ENCODE measurements around the gene PPP1R10. TPM values are rescaled to one million over a fixed set of nuclear protein-coding genes. Genes with fewer than 3 reads are reported as not detected.
A peak's percentile ranks its signal among the peaks of the same experiment; 100 is the strongest.
"Not testable (repeated sequence)": the region's sequence is repeated elsewhere in the genome, so short reads cannot be mapped to it uniquely, and the experiment has no call there.

PPP1R10 gene
- total RNA-seq, result 10 to 100 TPM; 75.6 to 100.0 TPM

GRCh38 chr6:30616811-30617564, at the start of gene PPP1R10:
TSS of gene PPP1R10 (minus strand) at chr6:30617243. CDS start at chr6:30609944, 7,299 bp downstream.
- H3K9me3 Mint-ChIP-seq (ENCODE audit: low read depth), result no peaks in the 10 kb centered on the region
- intact Hi-C loops (cut with DNase I, micrococcal nuclease), result loop anchor here (1.0 to 10.0 kb wide), 24 partner anchors 9 to 1048 kb away; partner anchors contain the start of genes ABCF1 (in 2 of the 2), C6orf136 (in 2 of the 2), GNL1 (in 2 of the 2) and MDC1 (in 2 of the 2)
- CTCF ChIA-PET, result interaction anchor here (0.5 to 2.4 kb wide), 8 partner anchors 19 to 212 kb away, joined by 3 to 11 read pairs (median 4); partner anchors contain the start of gene DHX16

DNA sequence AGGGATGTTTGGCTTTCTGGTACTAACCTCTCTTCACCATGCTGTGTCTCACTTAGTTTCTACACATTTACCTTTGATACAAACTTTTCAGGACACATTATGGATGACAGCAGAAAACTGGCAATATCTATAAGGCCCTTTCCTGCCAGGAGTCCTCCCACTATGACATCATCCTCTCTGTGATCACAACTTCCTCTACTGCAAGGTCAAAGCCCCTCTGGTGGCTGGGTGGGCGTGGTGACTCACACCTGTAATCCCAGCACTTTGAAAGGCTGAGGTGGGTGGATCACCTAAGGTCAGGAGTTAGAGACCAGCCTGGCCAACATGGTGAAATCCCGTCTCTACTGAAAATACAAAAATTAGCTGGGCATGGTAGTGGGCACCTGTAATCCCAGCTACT, 49.3 kb upstream of the PPP1R10 start:
- POLR2A ChIA-PET; intact Hi-C loops (cut with DNase I, micrococcal nuclease): not testable (repeated sequence)
- peak; percentile 90 for ATAC-seq

More at GRCh38 chr6:30616811-30617564, at the start of gene PPP1R10:
- POLR2A ChIA-PET, result interaction anchor here (0.6 to 1.7 kb wide), 6 partner anchors 33 to 114 kb away, joined by 3 to 5 read pairs (median 4); partner anchors contain the start of genes ABCF1, DHX16 and MDC1
- ATAC-seq, result peak; percentile 77
- peak within 1 kb of the TSS; percentile 98 for H3K27ac Mint-ChIP-seq
- no peaks in the 10 kb centered on the region for H3K27me3 Mint-ChIP-seq
- H3K4me3 Mint-ChIP-seq, result peak within 1 kb of the TSS; percentile 97
- H3K4me1 Mint-ChIP-seq, result peaks cover 40% of the 10 kb centered on the region
- DNase-seq, result peak; percentile 99
- peaks cover 76% of the 10 kb centered on the region for H3K36me3 Mint-ChIP-seq (ENCODE audit: low read depth)

GRCh38 chr6:30664994-30665767, 48.1 kb upstream of the PPP1R10 start:
- POLR2A ChIA-PET, result interaction anchor here (0.6 kb wide), 1 partner anchor 14 kb away, joined by 3 read pairs; no protein-coding TSS in a partner anchor
- H3K36me3 Mint-ChIP-seq (ENCODE audit: low read depth), result peaks cover 50% of the 10 kb centered on the region
- H3K9me3 Mint-ChIP-seq (ENCODE audit: low read depth), result no peaks in the 10 kb centered on the region
- ATAC-seq, result no peak
- CTCF ChIA-PET, result interaction anchor here (0.9 to 1.1 kb wide), 2 partner anchors 19 to 66 kb away, joined by 3 to 4 read pairs; partner anchors contain the start of gene C6orf136
- no peaks in the 10 kb centered on the region for H3K27me3 Mint-ChIP-seq
- H3K27ac Mint-ChIP-seq, result no peak overlapping the region
- intact Hi-C loops (cut with DNase I, micrococcal nuclease), result no loop called here
- no peak overlapping the region for H3K4me3 Mint-ChIP-seq
- peaks cover 14% of the 10 kb centered on the region for H3K4me1 Mint-ChIP-seq
- DNase-seq, result no peak

More for the DNA sequence above, 49.3 kb upstream of the PPP1R10 start:
- CTCF ChIA-PET, result interaction anchor here (0.7 to 1.4 kb wide), 4 partner anchors 18 to 251 kb away, joined by 3 read pairs; partner anchors contain the start of gene C6orf136
- Mint-ChIP-seq H3K36me3 (ENCODE audit: low read depth) (peaks cover 53% of the 10 kb centered on the region), H3K27ac (peak overlapping the region; percentile 71), H3K4me1 (peaks cover 23% of the 10 kb centered on the region)
- peak; percentile 75 for DNase-seq
- not testable (repeated sequence) for H3K27me3 Mint-ChIP-seq; H3K4me3 Mint-ChIP-seq; H3K9me3 Mint-ChIP-seq (ENCODE audit: low read depth)

DNA sequence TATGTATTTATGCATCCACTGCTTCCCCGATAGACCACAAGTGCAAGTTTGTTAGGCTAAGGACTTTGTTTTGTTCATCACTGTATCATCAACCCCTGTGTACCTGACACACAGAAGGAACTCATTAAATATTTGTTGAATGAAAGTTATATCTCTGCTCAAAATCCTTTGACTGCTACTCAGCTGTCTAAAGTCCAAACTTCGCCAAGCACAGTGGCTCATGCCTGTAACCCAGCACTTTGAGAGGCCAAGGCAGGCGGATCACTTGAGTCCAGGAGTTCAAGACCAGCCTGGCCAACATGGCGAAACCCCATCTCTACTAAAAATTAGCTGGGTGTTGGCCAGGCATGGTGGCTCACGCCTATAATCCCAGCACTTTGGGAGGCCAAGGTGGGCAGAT, 40.9 kb upstream of the PPP1R10 start:
- ATAC-seq; intact Hi-C loops (cut with DNase I, micrococcal nuclease); H3K4me3 Mint-ChIP-seq; H3K4me1 Mint-ChIP-seq; H3K27me3 Mint-ChIP-seq; H3K9me3 Mint-ChIP-seq (ENCODE audit: low read depth); DNase-seq; POLR2A ChIA-PET: not testable (repeated sequence)
- H3K36me3 Mint-ChIP-seq (ENCODE audit: low read depth), result peaks cover 52% of the 10 kb centered on the region
- H3K27ac Mint-ChIP-seq, result peak overlapping the region; percentile 8
- CTCF ChIA-PET, result interaction anchor here (0.6 kb wide), 1 partner anchor 65 kb away, joined by 3 read pairs; no protein-coding TSS in a partner anchor

DNA sequence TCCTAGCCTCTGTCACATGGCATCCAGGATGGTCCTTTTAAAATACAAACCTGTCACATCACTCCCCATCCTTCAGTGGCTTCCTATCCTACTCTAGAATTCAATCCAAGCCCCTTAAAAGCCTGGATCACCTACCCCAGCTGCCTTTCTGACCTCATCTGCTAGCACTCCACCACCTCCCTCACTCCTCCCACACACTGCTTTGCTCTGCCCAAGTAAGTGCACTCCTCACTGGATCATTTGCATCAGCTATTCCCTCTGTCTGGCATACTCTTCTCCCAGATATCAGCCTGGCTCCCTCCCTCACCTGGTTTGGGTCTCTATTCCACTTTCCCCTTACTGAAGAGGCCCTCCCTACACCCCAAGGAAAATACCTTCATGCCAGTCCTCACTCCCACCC, 40.4 kb upstream of the PPP1R10 start:
- ATAC-seq, result no peak
- Mint-ChIP-seq H3K4me3 (no peak overlapping the region), H3K27me3 (no peaks in the 10 kb centered on the region), H3K27ac (peak overlapping the region; percentile 8), H3K9me3 (ENCODE audit: low read depth) (no peaks in the 10 kb centered on the region), H3K36me3 (ENCODE audit: low read depth) (peaks cover 50% of the 10 kb centered on the region), H3K4me1 (no peaks in the 10 kb centered on the region)
- intact Hi-C loops (cut with DNase I, micrococcal nuclease), result no loop called here
- no peak for DNase-seq
- ChIA-PET POLR2A (no interaction called here), CTCF (no interaction called here)

GRCh38 chr6:30656513-30656912, 39.5 kb upstream of the PPP1R10 start:
- no peak for ATAC-seq
- no peaks in the 10 kb centered on the region for H3K27me3 Mint-ChIP-seq
- CTCF ChIA-PET, result interaction anchor here (0.6 kb wide), 1 partner anchor 60 kb away, joined by 3 read pairs; no protein-coding TSS in a partner anchor
- H3K4me1 Mint-ChIP-seq, result no peaks in the 10 kb centered on the region
- POLR2A ChIA-PET, result no interaction called here
- intact Hi-C loops (cut with DNase I, micrococcal nuclease), result no loop called here
- no peak overlapping the region for H3K27ac Mint-ChIP-seq
- DNase-seq, result no peak
- H3K9me3 Mint-ChIP-seq (ENCODE audit: low read depth), result no peaks in the 10 kb centered on the region
- no peak overlapping the region for H3K4me3 Mint-ChIP-seq
- peaks cover 47% of the 10 kb centered on the region for H3K36me3 Mint-ChIP-seq (ENCODE audit: low read depth)

- Mint-ChIP-seq H3K36me3 (ENCODE audit: low read depth) (peaks cover 49% of the 10 kb centered on the region), H3K27me3 (no peaks in the 10 kb centered on the region), H3K27ac (no peak overlapping the region), H3K4me3 (no peak overlapping the region), H3K4me1 (no peaks in the 10 kb centered on the region), H3K9me3 (ENCODE audit: low read depth) (no peaks in the 10 kb centered on the region)
- no peak for ATAC-seq
- intact Hi-C loops (cut with DNase I, micrococcal nuclease), result no loop called here
- ChIA-PET POLR2A (no interaction called here), CTCF (interaction anchor here (0.6 to 0.9 kb wide), 2 partner anchors 16 to 67 kb away, joined by 3 read pairs; no protein-coding TSS in a partner anchor)
- no peak for DNase-seq
These were observed 38.7 kb upstream of the PPP1R10 start for GRCh38 chr6:30655743-30656094.

DNA sequence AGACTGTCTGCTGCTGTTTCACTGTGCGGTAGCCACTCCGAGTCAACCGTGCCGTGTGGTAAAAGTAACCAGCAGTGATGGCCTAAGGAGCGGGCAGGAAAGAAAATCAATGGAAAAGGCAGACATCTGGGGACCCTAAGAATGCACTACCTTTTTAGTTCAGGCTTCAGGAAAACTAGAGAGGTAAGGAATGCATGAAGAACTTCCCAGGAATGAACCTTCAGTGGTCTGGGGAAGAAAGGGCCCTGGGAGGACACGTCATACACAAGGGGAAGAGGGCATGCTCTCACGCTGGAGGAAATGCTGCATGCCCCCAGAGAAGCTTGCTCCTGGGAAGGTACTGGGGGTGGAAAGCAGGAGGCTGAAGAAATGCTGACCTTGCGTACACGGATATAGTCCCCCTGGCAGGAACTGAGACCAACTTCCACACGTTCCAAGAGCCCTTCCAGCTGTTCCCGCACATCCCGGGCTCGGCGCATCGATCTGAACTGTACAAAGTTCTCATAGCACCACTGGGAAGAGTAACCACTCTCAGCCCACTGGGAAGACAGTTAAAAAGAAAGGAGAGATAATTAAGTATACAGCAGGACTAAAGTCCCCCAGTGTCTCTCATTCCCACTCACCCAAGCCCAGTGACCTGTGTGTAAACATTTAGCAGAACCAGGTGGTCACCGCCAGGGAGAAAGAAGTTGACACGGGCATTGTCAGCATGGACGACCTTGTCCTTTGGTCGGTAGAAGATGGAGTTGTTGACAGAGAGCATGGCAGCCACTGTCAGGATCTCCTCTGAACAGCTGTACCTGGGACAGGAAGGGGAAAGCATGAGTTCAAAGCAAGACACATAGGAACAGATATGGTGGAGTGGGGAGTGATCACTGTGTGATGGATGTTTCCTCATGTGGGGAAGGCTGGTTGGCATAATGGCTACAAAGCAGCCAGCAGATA, 38.0 kb upstream of the PPP1R10 start:
- intact Hi-C loops (cut with DNase I, micrococcal nuclease), result no loop called here
- ChIA-PET CTCF (interaction anchor here (0.6 to 0.9 kb wide), 4 partner anchors 68 to 523 kb away, joined by 3 read pairs; no protein-coding TSS in a partner anchor), POLR2A (interaction anchor here (0.7 kb wide), 1 partner anchor 38 kb away, joined by 6 read pairs; no protein-coding TSS in a partner anchor)
- no peak overlapping the region for H3K27ac Mint-ChIP-seq
- H3K4me3 Mint-ChIP-seq, result no peak overlapping the region
- H3K4me1 Mint-ChIP-seq, result no peaks in the 10 kb centered on the region
- H3K9me3 Mint-ChIP-seq (ENCODE audit: low read depth), result no peaks in the 10 kb centered on the region
- H3K27me3 Mint-ChIP-seq, result no peaks in the 10 kb centered on the region
- DNase-seq (no peak), ATAC-seq (no peak)
- peaks cover 47% of the 10 kb centered on the region for H3K36me3 Mint-ChIP-seq (ENCODE audit: low read depth)

GRCh38 chr6:30651143-30651542, 34.1 kb upstream of the PPP1R10 start:
- peak overlapping the region; percentile 33 for H3K27ac Mint-ChIP-seq
- POLR2A ChIA-PET, result no interaction called here
- ATAC-seq (no peak), DNase-seq (no peak)
- intact Hi-C loops (cut with DNase I, micrococcal nuclease), result no loop called here
- H3K4me1 Mint-ChIP-seq, result peaks cover 13% of the 10 kb centered on the region
- CTCF ChIA-PET, result interaction anchor here (0.7 to 1.6 kb wide), 4 partner anchors 22 to 171 kb away, joined by 3 to 6 read pairs (median 4); partner anchors contain the start of gene DHX16
- no peaks in the 10 kb centered on the region for H3K9me3 Mint-ChIP-seq (ENCODE audit: low read depth)
- H3K36me3 Mint-ChIP-seq (ENCODE audit: low read depth), result peaks cover 31% of the 10 kb centered on the region
- H3K27me3 Mint-ChIP-seq, result no peaks in the 10 kb centered on the region
- H3K4me3 Mint-ChIP-seq, result no peak overlapping the region
